SH-SY5Y (cell line): ENCODE data around the gene UNC45A.

Source experiments
- GATA2 ChIP-seq: IDR thresholded peaks from 2 replicates; pipeline ENCODE4 v1.6.1; 2011; ENCODE audit warnings: mild to moderate bottlenecking, low read depth, low read length
- GATA3 ChIP-seq: IDR thresholded peaks from 2 replicates; pipeline ENCODE4 v1.6.1; 2011; ENCODE audit warnings: low read depth, mild to moderate bottlenecking, low read length, moderate library complexity

UNC45A gene

GRCh38 chr15:90959894-90960293 lies 24.8 kb downstream of the UNC45A start:
- TF ChIP-seq GATA3, result no peak
- no peak for TF ChIP-seq GATA2

- TF ChIP-seq GATA3, result no peak
- no peak for TF ChIP-seq GATA2
Observed at GRCh38 chr15:90960298-90961091, 25.4 kb downstream of the UNC45A start.

- TF ChIP-seq GATA2, result no peak
- no peak for TF ChIP-seq GATA3
Observed at GRCh38 chr15:90962021-90962420, 26.9 kb downstream of the UNC45A start.

GRCh38 chr15:90966262-90966661 lies 31.2 kb downstream of the UNC45A start:
- TF ChIP-seq GATA3 (no peak), GATA2 (no peak)

- TF ChIP-seq GATA2 (no peak), GATA3 (no peak)
Observed at GRCh38 chr15:90967206-90967605, 32.1 kb downstream of the UNC45A start.

GRCh38 chr15:90968434-90968833 lies 33.3 kb downstream of the UNC45A start:
- TF ChIP-seq GATA3, result no peak
- TF ChIP-seq GATA2, result no peak

- TF ChIP-seq GATA2, result no peak
- no peak for TF ChIP-seq GATA3
Observed at GRCh38 chr15:90970274-90970673, 35.2 kb downstream of the UNC45A start.

GRCh38 chr15:90972133-90972532 lies 37.0 kb downstream of the UNC45A start:
- TF ChIP-seq GATA2 (no peak), GATA3 (no peak)

- TF ChIP-seq GATA3 (no peak), GATA2 (no peak)
Observed at GRCh38 chr15:90974216-90974615, 39.1 kb downstream of the UNC45A start.

GRCh38 chr15:90979582-90979981 lies 44.5 kb downstream of the UNC45A start:
- TF ChIP-seq GATA2 (no peak), GATA3 (no peak)

- TF ChIP-seq GATA2 (no peak), GATA3 (no peak)
Observed at GRCh38 chr15:90981681-90982080, 46.6 kb downstream of the UNC45A start.

- TF ChIP-seq GATA2 (no peak), GATA3 (no peak)
Observed at GRCh38 chr15:90982135-90982534, 47.0 kb downstream of the UNC45A start.

GRCh38 chr15:90986790-90987507 lies 51.9 kb downstream of the UNC45A start:
- TF ChIP-seq GATA3 (no peak), GATA2 (no peak)

- TF ChIP-seq GATA3 (no peak), GATA2 (no peak)
Observed at GRCh38 chr15:90987561-90988141, 52.6 kb downstream of the UNC45A start.

- no peak for TF ChIP-seq GATA2
- TF ChIP-seq GATA3, result no peak
Observed at GRCh38 chr15:90988296-90988695, 53.2 kb downstream of the UNC45A start.
